IPS-15b (cell line): Measurements from ENCODE around the gene FAAP100.

Source experiments
- H3K27me3 ChIP-seq: one replicate; pipeline ENCODE4 v1.6.1; 2013; ENCODE audit warnings: low read length; ENCODE audit not compliant: control insufficient read depth, insufficient read depth
- H3K36me3 ChIP-seq: one replicate; pipeline ENCODE4 v1.6.1; 2013; ENCODE audit warnings: low read length; ENCODE audit not compliant: control insufficient read depth, insufficient read depth
- H3K4me1 ChIP-seq: one replicate; pipeline ENCODE4 v1.6.1; 2013; ENCODE audit warnings: mild to moderate bottlenecking, low read length; ENCODE audit not compliant: control insufficient read depth, insufficient read depth
- H3K4me3 ChIP-seq: one replicate; pipeline ENCODE4 v1.5.1; 2013; ENCODE audit warnings: low read depth, low read length
- H3K9ac ChIP-seq: one replicate; pipeline ENCODE4 v1.6.1; 2013; ENCODE audit warnings: low read depth, mild to moderate bottlenecking, low read length
- H3K9me3 ChIP-seq: one replicate; pipeline ENCODE4 v1.6.1; 2013; ENCODE audit warnings: mild to moderate bottlenecking, low read length; ENCODE audit not compliant: control insufficient read depth, insufficient read depth

The FAAP100 gene

GRCh38 chr17:81524039-81524864 is 27.9 kb downstream of the FAAP100 start:
- Histone ChIP-seq H3K4me3 (no peak overlapping the region), H3K9ac (no peak overlapping the region)

GRCh38 chr17:81523402-81524038 is 28.6 kb downstream of the FAAP100 start:
- H3K9me3 ChIP-seq = no peaks in the 10 kb centered on the region
- no peak overlapping the region for H3K9ac ChIP-seq
- peaks cover 4% of the 10 kb centered on the region for H3K4me1 ChIP-seq
- H3K27me3 ChIP-seq = peaks cover 4% of the 10 kb centered on the region
- H3K4me3 ChIP-seq = no peak overlapping the region
- no peaks in the 10 kb centered on the region for H3K36me3 ChIP-seq

More at GRCh38 chr17:81524039-81524864, 27.9 kb downstream of the FAAP100 start:
- Histone ChIP-seq H3K9me3 (no peaks in the 10 kb centered on the region), H3K27me3 (peaks cover 4% of the 10 kb centered on the region), H3K36me3 (no peaks in the 10 kb centered on the region), H3K4me1 (peaks cover 4% of the 10 kb centered on the region)

DNA sequence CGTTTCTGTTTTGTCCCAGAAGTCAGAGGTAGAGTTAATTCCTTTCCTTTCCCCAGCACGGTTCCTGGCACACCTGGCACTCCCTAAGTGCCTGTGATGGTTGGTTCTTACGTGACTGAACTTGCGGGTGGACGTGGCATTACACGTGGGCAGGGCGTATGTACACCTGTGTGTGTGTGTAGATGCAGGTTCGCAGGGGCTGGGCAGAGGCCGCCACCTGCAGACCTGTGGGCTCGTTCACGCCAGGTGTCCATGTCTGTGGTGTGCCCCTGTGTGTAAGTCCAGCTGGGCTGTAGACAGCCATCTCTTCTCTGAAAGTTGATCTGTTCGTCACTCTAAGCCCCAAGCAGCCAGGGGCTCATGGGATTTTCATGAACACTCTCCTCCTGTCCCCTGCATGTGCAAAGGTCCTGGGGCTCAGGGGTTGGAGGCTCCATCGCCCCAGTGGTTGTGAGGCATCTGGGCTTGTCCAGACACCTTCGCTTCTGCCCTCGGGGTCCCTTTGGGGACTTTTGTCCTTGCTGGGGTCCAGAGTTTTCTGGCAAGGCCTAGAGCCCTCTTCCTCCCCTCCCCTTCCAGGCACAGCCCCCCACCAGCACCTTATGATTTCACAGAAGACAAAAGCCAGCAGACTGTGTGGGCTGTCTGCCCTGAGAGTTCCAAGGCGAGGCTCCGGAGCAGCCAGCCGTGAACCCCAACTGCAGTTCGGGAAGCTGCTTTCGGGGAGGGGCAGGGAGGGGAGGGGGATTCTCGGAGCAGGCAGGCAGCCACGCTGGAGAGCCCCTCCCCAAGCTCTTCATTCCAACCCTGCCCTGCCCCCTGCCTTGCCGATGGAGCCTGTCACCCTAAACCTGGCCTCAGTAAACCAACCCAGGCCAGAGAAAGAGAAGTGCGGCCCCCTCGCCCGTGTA is 29.4 kb downstream of the FAAP100 start:
- H3K4me3 ChIP-seq = peak overlapping the region; percentile 13
- H3K27me3 ChIP-seq = peaks cover 4% of the 10 kb centered on the region
- no peaks in the 10 kb centered on the region for H3K9me3 ChIP-seq
- peaks cover 8% of the 10 kb centered on the region for H3K4me1 ChIP-seq
- H3K36me3 ChIP-seq = no peaks in the 10 kb centered on the region
- no peak overlapping the region for H3K9ac ChIP-seq

- Histone ChIP-seq H3K9me3 (no peaks in the 10 kb centered on the region), H3K9ac (no peak overlapping the region), H3K4me1 (peaks cover 14% of the 10 kb centered on the region), H3K4me3 (peak overlapping the region; percentile 50), H3K27me3 (peaks cover 4% of the 10 kb centered on the region), H3K36me3 (no peaks in the 10 kb centered on the region)
These were observed 31.9 kb downstream of the FAAP100 start for GRCh38 chr17:81520021-81520901.

DNA sequence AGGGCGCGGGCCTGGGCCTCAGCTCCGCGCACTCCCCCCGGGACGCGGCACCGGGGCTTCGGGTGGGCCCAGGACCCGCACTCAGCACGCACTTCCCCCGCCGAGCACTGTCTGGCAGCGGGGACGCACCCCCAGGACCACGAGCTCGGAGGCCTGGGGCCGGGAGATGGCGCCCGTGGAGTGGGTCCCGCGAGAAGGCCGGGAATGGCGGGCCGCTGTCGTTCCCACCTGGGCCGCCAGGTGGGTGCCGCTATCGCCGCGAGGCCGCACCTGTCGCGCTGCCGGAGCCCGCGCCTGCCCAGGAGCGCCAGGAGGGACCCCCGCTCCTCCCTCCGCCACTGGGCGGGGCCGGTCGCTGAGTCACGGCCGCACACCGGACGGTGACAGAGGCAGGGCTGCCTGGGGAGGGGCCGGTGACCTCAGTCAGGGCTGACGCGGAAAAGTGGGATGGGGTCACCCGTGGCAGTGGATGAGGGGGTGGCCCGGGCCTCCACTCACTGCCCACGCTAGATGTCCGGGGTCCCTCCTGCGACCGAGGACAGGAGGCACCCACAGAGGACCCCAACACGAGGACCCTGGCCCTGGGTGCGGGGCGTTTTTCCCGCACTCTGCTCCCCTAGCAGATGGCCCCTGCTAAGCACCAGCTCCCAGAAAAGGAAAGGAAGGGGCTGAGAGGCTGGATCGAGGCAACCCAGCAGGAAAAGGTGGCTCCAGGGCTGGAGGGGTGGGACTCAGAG is 32.7 kb downstream of the FAAP100 start:
- H3K27me3 ChIP-seq = peaks cover 4% of the 10 kb centered on the region
- H3K4me3 ChIP-seq = peak overlapping the region; percentile 50
- H3K36me3 ChIP-seq = no peaks in the 10 kb centered on the region
- H3K9me3 ChIP-seq = no peaks in the 10 kb centered on the region
- peak overlapping the region; percentile 60 for H3K9ac ChIP-seq
- peaks cover 14% of the 10 kb centered on the region for H3K4me1 ChIP-seq

- no peaks in the 10 kb centered on the region for H3K9me3 ChIP-seq
- H3K4me1 ChIP-seq = peaks cover 14% of the 10 kb centered on the region
- no peaks in the 10 kb centered on the region for H3K36me3 ChIP-seq
- peaks cover 4% of the 10 kb centered on the region for H3K27me3 ChIP-seq
- H3K4me3 ChIP-seq = peak overlapping the region; percentile 50
- H3K9ac ChIP-seq = peak overlapping the region; percentile 60
These were observed 33.3 kb downstream of the FAAP100 start for GRCh38 chr17:81518785-81519283.

DNA sequence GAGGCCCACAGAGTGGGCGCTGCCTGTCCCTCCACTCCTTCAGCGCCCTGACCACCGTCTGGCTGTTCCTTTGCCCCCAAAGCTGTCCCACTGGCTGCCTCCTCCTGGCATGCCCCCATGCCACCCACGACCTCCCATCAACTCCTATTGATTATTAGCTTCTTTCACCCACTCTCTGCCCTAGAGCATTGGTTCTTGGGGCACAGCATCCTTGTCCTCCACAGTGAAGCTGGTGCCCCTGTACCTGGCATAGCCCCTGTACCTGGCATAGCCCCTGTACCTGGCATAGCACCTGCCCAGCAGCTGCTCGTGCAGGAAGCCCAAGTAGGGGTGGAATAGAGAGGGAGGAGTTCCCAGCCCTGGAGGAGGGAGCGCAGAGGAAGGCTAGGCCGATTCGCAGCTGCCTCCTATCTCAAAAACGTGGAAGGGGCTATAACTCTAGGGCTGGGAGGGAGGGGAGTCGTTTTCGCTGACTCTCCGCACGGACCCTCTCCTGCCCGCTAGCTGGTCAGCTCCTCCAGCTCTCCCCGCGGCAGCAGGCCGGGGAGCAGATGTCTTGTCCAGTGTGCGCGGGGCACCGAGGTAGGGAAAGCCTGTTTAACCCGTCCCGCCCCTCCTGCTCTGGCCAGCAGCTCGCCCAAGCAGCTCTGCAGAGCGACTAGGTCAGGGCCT is 33.9 kb downstream of the FAAP100 start:
- H3K4me3 ChIP-seq = peak overlapping the region; percentile 50
- H3K9ac ChIP-seq = no peak overlapping the region
- H3K9me3 ChIP-seq = no peaks in the 10 kb centered on the region
- peaks cover 14% of the 10 kb centered on the region for H3K4me1 ChIP-seq
- peaks cover 4% of the 10 kb centered on the region for H3K27me3 ChIP-seq
- no peaks in the 10 kb centered on the region for H3K36me3 ChIP-seq

DNA sequence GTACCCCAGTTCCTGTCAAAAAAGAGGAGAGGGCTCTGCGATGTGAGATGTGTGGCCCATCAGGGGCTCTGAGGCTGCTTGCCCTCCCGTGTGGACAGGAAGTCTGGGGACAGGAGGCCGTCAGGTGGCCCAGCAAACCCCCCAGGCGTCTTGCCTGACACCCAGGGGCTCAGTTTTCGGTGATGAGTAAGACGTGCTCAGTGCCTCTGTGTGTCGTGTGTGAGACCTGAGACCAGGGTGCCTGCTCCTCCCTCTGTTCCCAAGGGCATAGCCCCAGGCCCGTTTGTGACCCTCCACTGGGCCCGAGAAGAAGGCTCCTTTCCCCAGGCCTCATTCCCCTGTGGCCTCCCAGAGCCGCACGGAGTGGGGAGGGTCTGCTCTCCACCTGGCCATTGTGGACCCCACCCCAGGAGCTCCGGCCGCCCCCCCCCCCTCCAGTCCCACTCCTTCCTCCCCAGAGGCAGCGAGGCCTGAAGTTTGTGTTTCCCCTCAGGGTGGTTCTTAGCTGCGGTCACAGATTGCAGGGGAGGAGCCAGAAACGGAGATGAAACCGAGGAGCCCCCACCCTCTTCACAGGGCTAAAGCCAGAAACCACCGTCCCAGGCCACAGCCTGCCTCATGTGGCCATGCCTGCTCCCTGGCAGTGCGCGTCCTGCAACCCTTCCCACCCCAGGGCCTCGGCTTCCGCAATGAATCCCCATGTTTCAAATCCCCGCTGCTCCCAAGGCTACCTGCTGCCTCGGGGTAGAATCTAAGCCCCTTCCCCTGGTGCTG is 34.6 kb downstream of the FAAP100 start:
- H3K36me3 ChIP-seq = no peaks in the 10 kb centered on the region
- peak overlapping the region; percentile 22 for H3K4me3 ChIP-seq
- peaks cover 4% of the 10 kb centered on the region for H3K27me3 ChIP-seq
- no peak overlapping the region for H3K9ac ChIP-seq
- peaks cover 14% of the 10 kb centered on the region for H3K4me1 ChIP-seq
- no peaks in the 10 kb centered on the region for H3K9me3 ChIP-seq

DNA sequence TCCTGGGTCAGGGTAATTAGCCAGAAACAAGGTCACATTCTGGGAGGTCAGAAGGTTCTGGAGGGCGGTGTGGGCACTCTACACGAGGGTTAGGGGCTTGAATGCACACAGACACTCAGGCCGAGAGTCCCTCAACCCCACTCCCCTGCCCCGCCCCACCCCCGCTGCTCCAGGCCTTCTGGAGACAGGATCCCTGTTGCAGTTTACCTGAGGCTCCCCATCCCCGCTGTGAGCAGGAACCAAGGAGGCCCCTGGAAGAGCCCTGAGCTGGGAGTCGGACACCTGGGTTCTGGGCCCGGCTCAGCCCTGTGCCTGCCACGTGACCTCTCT is 35.2 kb downstream of the FAAP100 start:
- Histone ChIP-seq H3K4me1 (peaks cover 14% of the 10 kb centered on the region), H3K4me3 (no peak overlapping the region), H3K9me3 (no peaks in the 10 kb centered on the region), H3K27me3 (peaks cover 4% of the 10 kb centered on the region), H3K9ac (no peak overlapping the region), H3K36me3 (peaks cover 3% of the 10 kb centered on the region)
